ENCODE measurements around the gene SLC22A31.
"Not testable (repeated sequence)": the region's sequence is repeated elsewhere in the genome, so short reads cannot be mapped to it uniquely, and the experiment has no call there.

Gene SLC22A31

DNA sequence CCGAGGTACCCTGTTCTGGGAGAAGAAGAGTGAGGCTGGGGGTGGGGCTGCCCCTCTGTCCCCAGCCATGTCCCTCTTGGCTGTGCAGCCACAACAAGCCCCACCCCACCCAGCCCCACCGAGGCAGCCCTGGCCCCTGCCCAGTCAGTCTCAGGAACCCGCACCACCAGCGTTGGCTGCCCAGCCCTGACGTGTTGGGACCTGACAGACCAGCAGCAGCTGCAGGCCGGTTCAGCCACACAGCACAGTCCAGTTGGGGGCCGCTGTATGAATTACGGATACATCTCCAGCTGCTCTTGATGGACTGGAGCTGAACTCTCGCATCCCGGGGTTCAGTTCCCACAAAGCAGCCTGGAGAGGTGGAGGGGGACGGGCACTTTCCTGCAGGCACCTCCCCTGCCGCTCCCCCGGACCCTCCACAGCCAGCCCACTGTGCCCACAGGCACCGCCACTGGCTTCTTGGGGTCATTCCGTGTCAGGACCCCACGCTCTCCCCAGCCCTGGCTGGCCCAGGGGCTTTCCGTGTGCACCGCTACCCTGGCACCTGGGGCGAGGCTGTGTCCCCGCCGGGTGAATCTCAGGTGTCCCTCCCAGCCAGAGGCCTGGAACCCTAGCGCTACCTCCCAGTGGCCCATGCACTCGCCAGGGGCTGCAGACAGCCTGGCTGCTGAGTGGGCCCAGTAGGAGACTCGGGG lies 21.7 kb downstream of the SLC22A31 start:
- no peak for DNase-seq

DNA sequence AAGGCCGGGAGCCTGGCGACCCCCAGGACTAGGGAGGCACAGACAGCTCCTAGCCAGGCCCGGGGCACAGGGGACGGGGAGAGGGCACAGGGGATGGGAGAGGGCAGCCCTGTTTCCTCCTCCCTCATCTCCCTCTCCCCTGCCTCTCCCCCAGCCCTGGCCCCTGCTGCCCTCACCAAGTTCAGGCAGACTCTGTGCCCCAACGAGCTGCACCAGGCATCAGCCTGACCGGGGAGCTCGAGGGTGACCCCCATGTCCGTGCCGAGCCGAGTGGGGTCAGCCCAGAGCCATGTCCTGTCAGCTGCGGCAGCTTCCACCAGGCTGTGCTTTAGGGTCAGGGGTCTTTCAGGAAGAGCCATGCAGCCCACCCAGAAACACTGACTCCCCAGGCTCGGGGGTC lies 22.8 kb downstream of the SLC22A31 start:
- no peak for DNase-seq

DNA sequence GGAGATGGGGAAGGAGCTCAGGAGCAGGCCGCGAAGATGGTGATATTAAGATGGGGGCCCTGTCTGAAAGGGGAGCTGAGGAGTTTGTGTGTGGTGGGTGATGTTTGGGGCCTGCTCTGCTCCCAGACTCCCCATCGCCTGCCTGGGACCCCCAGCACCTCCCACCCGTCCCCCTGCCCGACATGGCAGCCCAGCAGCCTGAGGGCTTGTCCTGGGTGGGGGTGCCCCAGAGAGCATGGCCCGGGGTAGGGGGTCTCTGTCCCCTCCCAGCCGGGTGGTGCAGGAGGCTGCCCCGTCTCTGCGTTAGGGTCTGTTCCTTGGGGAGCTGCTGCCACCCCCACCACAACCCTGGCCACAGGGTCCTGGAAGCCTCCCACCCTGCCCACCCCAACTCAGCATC lies 23.6 kb downstream of the SLC22A31 start:
- DNase-seq = no peak

- DNase-seq = no peak
Measured at GRCh38 chr16:89176147-89176690, 24.1 kb downstream of the SLC22A31 start.

DNA sequence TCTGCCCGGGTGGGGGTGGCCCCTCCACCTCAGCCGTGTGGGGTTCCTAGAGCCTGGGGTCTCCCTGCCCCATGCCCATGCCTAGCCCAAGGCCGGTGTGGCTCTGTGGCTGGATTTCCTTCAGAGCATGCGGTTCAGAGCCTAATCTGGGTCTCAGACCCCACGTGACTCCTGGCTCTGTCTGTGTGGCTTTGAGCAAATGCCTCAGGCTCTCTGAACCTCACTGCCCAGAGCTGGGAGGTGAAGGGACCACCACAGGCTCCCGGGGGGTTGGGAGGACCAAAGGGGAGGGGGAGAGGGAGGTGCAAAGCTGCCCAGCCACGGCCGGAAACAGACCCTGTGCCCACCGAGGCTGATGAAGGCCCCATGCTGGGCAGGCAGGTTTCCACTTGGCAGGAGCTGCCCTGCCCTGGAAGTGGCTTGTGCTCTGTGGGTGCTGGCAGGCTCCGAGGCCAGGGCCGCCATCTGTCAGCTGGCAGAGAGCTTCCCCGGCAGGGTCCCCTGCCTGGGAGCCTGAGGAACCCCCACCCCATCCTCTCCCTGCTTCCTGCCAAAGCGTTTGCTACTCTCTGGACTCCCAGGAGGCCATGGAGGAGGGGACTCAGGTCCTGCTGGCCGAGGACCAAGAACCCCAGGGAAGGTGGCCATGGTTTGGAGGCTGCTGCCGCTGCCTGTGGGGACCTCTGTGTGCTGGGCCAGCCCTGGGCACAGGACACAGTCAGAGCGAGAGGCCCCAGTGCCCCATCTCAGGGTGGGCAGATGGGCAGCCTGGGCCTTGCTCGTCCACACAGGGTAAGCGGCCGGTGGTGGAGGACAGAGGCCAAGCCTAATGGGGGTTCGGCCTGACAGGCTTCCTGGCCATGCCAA lies 24.8 kb downstream of the SLC22A31 start:
- DNase-seq = no peak

DNA sequence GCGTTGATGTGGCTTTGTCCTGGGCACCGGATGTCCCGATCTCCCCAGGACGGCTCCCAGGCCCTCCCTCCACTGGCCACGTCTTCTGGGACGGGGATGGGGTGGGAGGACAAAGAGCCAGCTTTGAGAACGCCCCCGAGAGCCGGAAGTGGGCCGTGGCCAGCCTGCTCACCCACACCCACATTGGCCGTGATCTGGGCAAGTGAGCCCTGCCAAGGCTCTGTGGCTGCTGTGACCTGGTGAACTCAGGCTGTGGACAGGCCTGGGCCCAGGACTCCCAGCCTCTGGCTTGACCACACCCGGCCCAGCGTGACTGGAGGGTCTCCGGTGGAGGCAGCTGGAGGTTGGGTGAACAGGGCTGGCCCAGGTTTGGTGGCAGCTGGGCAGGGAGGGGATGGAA lies 25.5 kb downstream of the SLC22A31 start:
- no peak for DNase-seq

DNA sequence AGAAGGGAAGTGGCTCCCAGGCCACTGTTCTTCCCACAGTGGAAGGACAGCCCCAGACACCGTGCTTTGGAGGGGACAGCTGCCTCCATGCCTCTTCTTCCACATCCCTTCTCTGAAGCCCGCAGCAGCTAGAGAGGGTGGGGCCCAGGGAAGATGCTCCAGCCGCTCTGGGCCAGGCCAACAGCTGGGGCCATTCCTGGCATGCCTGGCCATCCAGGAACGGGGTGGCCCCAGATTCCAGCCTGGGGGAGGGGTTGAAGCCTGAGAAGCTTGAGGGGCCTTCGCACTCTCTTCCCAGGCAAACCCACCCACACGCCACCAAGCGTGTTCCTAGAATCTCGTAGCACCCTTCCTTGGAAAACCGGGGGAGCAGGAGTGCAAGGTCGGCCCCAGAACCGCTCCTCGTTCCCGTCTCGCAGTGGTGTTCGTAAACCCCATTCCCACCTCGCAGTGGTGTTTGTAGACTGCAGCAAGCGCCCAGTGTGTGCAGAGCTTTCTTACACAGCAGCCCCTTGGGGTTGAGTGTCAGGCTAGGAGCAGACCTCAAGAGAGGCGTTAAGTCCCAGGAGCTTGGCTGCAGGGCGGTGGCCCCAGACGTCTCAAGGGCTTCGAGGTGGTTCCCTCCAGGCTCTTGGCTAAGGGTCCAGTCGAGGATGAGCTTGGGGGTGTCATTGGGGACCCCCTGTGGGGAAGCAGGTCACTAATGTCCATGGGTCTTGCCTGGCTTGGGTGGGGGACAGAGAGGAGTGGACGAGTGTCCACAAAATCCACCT lies 26.1 kb downstream of the SLC22A31 start:
- DNase-seq = no peak

DNA sequence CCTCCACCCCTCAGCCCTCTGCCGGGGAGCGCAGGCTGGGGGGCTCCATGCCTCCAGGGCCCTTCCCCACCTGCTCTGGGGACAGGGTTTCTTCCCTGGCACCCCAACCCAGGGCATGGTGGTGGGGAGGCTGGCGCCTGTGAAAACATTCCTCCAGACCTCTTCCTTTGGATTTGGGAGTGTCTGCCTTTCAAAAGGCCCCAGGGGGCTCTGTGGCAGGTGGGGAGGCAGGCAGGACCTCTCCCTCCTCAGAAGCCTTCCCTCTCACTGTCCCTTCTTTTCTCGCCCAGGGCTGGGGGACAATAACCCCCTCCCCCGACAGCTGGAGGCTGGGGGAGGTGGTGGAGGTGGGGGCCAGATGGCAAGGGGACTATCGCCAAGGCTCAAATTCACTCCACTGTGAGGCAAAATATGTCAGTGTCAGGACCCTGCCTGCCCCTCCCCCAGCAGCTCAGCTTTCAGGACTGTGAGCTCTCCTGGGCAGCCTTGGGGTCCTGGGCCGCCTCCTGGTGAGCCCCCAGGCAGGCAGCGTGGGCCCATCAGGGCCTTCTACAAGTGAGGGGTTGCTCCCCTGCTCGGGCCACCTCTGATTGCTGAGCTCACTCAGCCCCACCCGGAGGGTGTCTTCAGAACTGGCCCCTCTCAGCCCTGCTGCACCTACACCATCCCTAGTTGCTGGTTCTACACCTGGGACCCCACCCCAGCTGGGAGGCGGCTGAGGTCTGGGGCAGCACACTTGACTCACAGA lies 27.0 kb downstream of the SLC22A31 start:
- DNase-seq = no peak

- no peak for DNase-seq
Measured at GRCh38 chr16:89172528-89173173, 27.7 kb downstream of the SLC22A31 start.

- DNase-seq = no peak
Measured at GRCh38 chr16:89172171-89172527, 28.2 kb downstream of the SLC22A31 start.

- DNase-seq = no peak
Measured at GRCh38 chr16:89171216-89172170, 28.8 kb downstream of the SLC22A31 start, which contains the start of gene CDH15. TSS of gene CDH15 (plus strand) at chr16:89171748. CDS start at chr16:89171832, 84 bp downstream.

DNA sequence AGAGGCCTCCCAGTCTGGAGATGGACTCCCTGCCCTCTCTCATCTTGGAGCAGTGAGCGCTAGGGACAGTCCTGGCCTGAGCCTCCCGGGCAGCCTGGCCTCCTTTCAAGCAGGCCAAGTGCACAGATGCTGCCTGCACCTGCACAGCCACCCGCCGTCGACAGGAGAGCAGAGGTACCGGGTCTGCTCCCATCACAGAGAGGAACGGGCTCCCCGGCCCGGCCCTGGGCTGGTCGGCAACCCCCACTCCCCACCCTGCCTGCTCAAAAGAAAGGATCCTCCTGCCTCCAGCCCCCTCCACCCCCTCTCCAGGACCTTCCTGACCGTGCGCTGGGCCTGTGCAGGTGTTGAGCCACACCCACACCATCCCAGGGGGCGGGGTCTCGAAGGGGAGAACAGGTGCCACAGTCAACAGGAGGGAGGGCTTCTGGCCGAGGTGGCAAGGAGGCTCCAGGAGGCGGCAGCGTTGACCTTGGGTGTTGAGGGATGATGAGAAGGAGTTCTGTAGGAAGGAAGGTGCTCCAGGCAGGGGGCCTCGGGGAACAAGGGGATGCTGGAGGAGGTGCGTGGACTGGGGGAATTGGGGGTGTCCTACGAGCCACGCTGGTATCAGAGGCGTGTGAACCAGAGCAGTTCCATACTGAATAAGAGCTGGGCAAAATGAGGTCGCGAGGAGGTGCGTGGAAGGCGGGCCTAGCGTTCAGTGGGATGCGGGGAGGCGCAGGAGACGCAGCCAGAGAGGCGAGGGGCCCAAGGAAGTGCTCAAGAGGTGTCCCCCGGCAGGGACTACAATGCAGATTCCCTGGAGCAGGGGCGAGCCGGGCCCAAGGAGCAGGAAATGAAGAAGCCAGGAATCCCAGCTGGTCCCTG lies 29.8 kb downstream of the SLC22A31 start:
- no peak for DNase-seq

DNA sequence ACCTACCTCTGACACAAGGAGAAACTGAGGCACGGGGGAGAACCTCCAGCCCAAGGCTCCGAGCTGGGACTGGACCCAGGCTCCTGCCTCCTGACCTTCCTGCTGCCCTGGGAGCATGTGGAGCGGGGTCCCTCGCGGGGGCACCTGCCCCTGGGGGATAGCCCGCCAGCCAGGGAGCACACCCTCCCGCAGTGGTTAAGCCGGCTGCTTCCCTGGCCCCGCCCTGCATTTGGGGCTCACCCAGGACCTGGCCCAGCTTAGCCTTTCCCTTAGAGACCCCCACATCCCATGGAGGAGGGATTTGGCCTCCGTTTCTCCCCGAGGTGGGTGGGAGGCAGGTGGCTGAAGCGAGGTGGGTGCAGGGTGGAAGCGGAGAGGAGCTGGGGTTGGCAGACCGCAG lies 30.6 kb downstream of the SLC22A31 start:
- no peak for DNase-seq

- no peak for DNase-seq
Measured at GRCh38 chr16:89168381-89169189, 31.8 kb downstream of the SLC22A31 start.

GRCh38 chr16:89167425-89167941 lies 32.9 kb downstream of the SLC22A31 start:
- no peak for DNase-seq

GRCh38 chr16:89166696-89167424 lies 33.5 kb downstream of the SLC22A31 start:
- no peak for DNase-seq

DNA sequence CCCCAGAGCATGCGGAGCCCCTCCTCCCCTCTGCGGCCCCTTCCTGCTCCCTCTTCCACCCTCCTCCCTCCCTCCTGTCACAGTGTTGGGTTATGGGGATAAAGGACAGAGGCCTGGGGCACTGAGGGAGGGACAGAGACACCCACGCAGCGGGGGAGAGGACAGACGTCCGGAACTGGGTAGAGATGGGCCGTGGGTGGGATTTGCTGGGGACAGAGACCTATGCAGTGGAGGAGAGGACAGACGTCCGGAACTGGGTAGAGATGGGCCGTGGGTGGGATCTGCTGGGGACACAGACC lies 34.7 kb downstream of the SLC22A31 start:
- DNase-seq = not testable (repeated sequence)
